HFFc6 (cell line): Measurements from ENCODE around the gene C9orf50. TPM values are rescaled to one million over a fixed set of nuclear protein-coding genes. Genes with fewer than 3 reads are reported as not detected.

Experiments
- DNase-seq: peaks from one replicate; pipeline ENCODE4 v3.0.0-alpha.2; 2018
- H3K27ac Mint-ChIP-seq: 2 replicates; pipeline ENCODE4 v1.8.0; 2020; ENCODE audit warnings: mild to moderate bottlenecking, mixed read lengths
- H3K27me3 Mint-ChIP-seq: 2 replicates; pipeline ENCODE4 v1.8.0; 2021; ENCODE audit warnings: mild to moderate bottlenecking, moderate library complexity, mixed read lengths; ENCODE audit not compliant: insufficient read depth
- H3K36me3 Mint-ChIP-seq: 2 replicates; pipeline ENCODE4 v1.8.0; 2021; ENCODE audit warnings: low read depth, mixed read lengths
- H3K4me1 Mint-ChIP-seq: 2 replicates; pipeline ENCODE4 v1.8.0; 2020; ENCODE audit warnings: low read depth, mixed read lengths
- H3K4me3 Mint-ChIP-seq: 2 replicates; pipeline ENCODE4 v1.8.0; 2020; ENCODE audit warnings: mild to moderate bottlenecking, moderate library complexity, mixed read lengths
- H3K9me3 Mint-ChIP-seq: 2 replicates; pipeline ENCODE4 v1.8.0; 2020; ENCODE audit warnings: mild to moderate bottlenecking, mixed read lengths
- CTCF ChIP-seq: fragments of 200-600 bp; sonication (generic); IDR thresholded peaks from 2 replicates; pipeline ENCODE4 v1.5.0; 2021; ENCODE audit warnings: antibody characterized with exemption, mild to moderate bottlenecking
- total RNA-seq, 6 experiments: library from RNA; stranded (reverse); fragmentation: NEBNext Ultra II Directional; extraction: Animal tissue kit (Norgen Biotek cat#: 25700); gene quantifications; 2 replicates in 1 of 6; 3 replicates in 5 of 6; pipeline ENCODE4 v1.2.3, GENCODE V29; 2021

Gene C9orf50
- total RNA-seq, 6 experiments from 2014 or later: 0.14 to 0.20 TPM; not detected in 4

DNA sequence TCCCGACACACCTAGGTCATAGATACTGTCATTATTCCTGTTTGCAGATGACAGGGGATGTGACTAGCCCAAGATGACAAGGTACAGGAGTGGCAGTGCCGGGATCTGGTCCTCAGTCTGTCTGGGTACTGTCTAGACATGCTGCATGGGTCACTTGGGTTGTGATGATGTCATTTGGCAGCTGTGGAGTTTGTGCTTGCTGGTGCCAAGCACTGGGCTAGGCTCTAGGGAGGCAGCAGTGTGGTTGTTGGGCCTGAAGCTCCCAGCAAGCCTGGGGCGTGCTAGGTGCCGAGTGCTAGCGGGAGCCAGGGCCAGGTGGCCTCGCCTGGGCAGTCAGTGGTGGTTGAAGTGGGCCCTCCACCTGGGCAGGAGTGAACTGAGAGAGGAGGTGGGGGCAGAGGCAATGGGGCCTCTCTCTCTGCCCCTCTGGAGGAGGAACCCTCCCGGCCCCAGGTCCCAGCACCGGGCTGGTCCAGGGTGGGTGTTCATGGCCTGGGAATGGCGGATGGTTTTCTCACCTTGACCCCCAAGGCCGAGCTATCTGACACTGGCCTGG is 29.9 kb upstream of the C9orf50 start:
- Mint-ChIP-seq H3K4me3 (no peak overlapping the region), H3K36me3 (peaks cover 4% of the 10 kb centered on the region; the same call in 1 of the 2 replicates), H3K27ac (no peak overlapping the region), H3K27me3 (peaks cover 2% of the 10 kb centered on the region; the same call in 1 of the 2 replicates), H3K9me3 (no peaks in the 10 kb centered on the region), H3K4me1 (peaks cover 8% of the 10 kb centered on the region)
- no peak for DNase-seq
- no peak for TF ChIP-seq CTCF

- no peak for DNase-seq
- Mint-ChIP-seq H3K4me3 (no peak overlapping the region), H3K4me1 (peaks cover 6% of the 10 kb centered on the region), H3K27ac (no peak overlapping the region), H3K36me3 (peaks cover 4% of the 10 kb centered on the region; the same call in 1 of the 2 replicates), H3K27me3 (peaks cover 2% of the 10 kb centered on the region; the same call in 1 of the 2 replicates), H3K9me3 (no peaks in the 10 kb centered on the region)
- TF ChIP-seq CTCF: no peak
Measured at GRCh38 chr9:129649726-129650679, 29.1 kb upstream of the C9orf50 start.

DNA sequence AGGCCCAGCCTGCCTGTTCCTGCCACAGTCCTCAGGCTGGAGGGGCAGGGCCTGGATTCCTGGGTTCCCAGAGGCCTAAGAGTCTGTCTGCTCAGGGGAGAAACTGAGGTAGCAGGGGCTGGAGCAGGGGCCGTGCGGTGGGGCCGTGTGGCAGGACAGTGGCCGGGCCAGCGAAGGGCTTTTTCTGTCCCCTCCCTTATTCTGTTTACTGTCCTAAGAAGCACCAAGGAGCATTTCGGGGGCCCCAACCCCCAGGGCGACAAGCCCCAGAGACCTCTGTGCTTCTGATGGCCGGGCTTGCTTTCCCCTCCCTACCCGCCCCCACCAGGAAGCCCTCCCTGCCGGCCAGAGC is 27.8 kb upstream of the C9orf50 start:
- DNase-seq: no peak
- no peaks in the 10 kb centered on the region for H3K9me3 Mint-ChIP-seq
- H3K4me1 Mint-ChIP-seq: peaks cover 6% of the 10 kb centered on the region
- H3K36me3 Mint-ChIP-seq: peaks cover 4% of the 10 kb centered on the region; the same call in 1 of the 2 replicates
- no peak for TF ChIP-seq CTCF
- no peak overlapping the region for H3K4me3 Mint-ChIP-seq
- peaks cover 1% of the 10 kb centered on the region; the same call in 1 of the 2 replicates for H3K27me3 Mint-ChIP-seq
- H3K27ac Mint-ChIP-seq: no peak overlapping the region

DNA sequence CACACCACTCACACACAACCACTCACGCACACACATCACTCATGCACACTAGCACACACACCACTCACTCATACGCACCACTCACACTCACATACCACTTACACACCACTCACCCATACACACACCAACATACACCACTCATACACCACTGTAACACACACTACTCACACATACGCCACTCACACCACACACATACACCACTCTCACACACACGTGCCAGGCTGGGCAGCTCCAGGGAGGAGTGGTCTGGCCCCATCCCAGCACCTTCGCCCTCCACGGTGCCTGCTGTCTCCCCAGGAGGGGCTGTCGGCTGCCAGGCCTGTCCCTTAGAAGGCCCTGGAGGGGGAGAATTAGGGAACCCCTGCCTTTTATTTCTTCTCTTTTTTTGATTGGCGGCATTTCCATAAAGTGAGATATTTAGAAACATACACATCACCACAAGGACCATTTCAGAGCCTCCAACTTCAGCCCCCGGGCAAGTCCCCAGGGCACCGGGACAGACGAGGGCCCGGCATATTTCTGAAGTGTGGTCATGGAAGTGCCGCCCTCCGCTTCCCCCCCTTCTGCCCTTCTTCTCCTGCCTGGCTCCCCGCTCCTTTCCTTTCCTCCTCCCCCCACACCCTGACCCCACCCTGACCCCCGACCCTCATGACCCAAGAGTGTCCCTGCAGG is 27.3 kb upstream of the C9orf50 start:
- no peak for DNase-seq
- Mint-ChIP-seq H3K9me3 (no peaks in the 10 kb centered on the region), H3K4me3 (no peak overlapping the region), H3K4me1 (peaks cover 6% of the 10 kb centered on the region), H3K27me3 (no peaks in the 10 kb centered on the region), H3K36me3 (peaks cover 4% of the 10 kb centered on the region; the same call in 1 of the 2 replicates), H3K27ac (no peak overlapping the region)
- no peak for TF ChIP-seq CTCF

DNA sequence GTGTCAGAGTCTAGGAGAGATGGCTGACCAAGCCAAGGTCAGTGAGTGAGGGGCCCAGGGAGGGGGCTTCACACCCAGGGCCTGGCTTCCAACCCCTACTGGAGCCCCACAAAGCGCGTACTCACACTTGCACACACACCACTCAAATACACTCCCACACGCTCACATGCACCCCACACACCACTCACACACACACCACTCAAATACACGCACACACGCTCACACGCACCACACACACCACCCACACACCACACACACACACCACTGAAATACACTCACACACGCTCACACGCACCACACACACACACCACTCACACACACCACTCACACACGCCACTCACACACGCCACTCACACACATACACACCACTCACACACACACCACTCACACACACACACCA is 26.7 kb upstream of the C9orf50 start:
- no peak for TF ChIP-seq CTCF
- H3K9me3 Mint-ChIP-seq: no peaks in the 10 kb centered on the region
- H3K36me3 Mint-ChIP-seq: peaks cover 4% of the 10 kb centered on the region; the same call in 1 of the 2 replicates
- H3K27ac Mint-ChIP-seq: no peak overlapping the region
- H3K4me3 Mint-ChIP-seq: no peak overlapping the region
- no peaks in the 10 kb centered on the region for H3K27me3 Mint-ChIP-seq
- H3K4me1 Mint-ChIP-seq: peaks cover 6% of the 10 kb centered on the region
- DNase-seq: no peak
